Activated gamma-delta T cell treated with Interleukin-2 at 50 U/mL for 16 hours (primary cell): ENCODE measurements around the gene RBM33.

Source experiments
- DNase-seq: peaks from one replicate; pipeline ENCODE4 v3.0.0-alpha.2; 2020

Gene RBM33

GRCh38 chr7:155624412-155624811 lies 20.0 kb upstream of the RBM33 start:
- no peak for DNase-seq

GRCh38 chr7:155625557-155625956 lies 18.9 kb upstream of the RBM33 start:
- no peak for DNase-seq

- no peak for DNase-seq
Measured at GRCh38 chr7:155629171-155629570, 15.3 kb upstream of the RBM33 start.

- DNase-seq, result no peak
Measured at GRCh38 chr7:155631155-155631554, 13.3 kb upstream of the RBM33 start.

GRCh38 chr7:155635817-155636216 lies 8.6 kb upstream of the RBM33 start:
- DNase-seq, result no peak

- DNase-seq, result no peak
Measured at GRCh38 chr7:155637155-155637554, 7.3 kb upstream of the RBM33 start.

GRCh38 chr7:155638366-155638765 lies 6.1 kb upstream of the RBM33 start:
- DNase-seq, result no peak

- no peak for DNase-seq
Measured at GRCh38 chr7:155639958-155640520, 4.4 kb upstream of the RBM33 start.

GRCh38 chr7:155640629-155641028 lies 3.8 kb upstream of the RBM33 start:
- DNase-seq, result no peak

- DNase-seq, result no peak
Measured at GRCh38 chr7:155643804-155644177, 670 bp upstream of the RBM33 start.

GRCh38 chr7:155644971-155645509 lies 579 bp downstream of the RBM33 start:
- peak; percentile 36 for DNase-seq

- DNase-seq, result no peak
Measured at GRCh38 chr7:155645662-155646061, 1.2 kb downstream of the RBM33 start.

GRCh38 chr7:155646669-155647068 lies 2.2 kb downstream of the RBM33 start:
- DNase-seq, result no peak

GRCh38 chr7:155647302-155647701 lies 2.8 kb downstream of the RBM33 start:
- DNase-seq, result no peak

- DNase-seq, result no peak
Measured at GRCh38 chr7:155647734-155648133, 3.3 kb downstream of the RBM33 start.

GRCh38 chr7:155648752-155649339 lies 4.4 kb downstream of the RBM33 start:
- no peak for DNase-seq

- no peak for DNase-seq
Measured at GRCh38 chr7:155649588-155649987, 5.1 kb downstream of the RBM33 start.

GRCh38 chr7:155652156-155653114 lies 8.0 kb downstream of the RBM33 start:
- no peak for DNase-seq

- no peak for DNase-seq
Measured at GRCh38 chr7:155653803-155654202, 9.3 kb downstream of the RBM33 start.

GRCh38 chr7:155656891-155657290 lies 12.4 kb downstream of the RBM33 start:
- no peak for DNase-seq

- DNase-seq, result no peak
Measured at GRCh38 chr7:155660059-155660757, 15.7 kb downstream of the RBM33 start.

- DNase-seq, result no peak
Measured at GRCh38 chr7:155660758-155661093, 16.3 kb downstream of the RBM33 start.

GRCh38 chr7:155662343-155663043 lies 18.0 kb downstream of the RBM33 start:
- DNase-seq, result no peak
